BJ (cell line): ENCODE measurements around the gene TAF1. TPM values are rescaled to one million over a fixed set of nuclear protein-coding genes. Genes with fewer than 3 reads are reported as not detected.
"Not testable (repeated sequence)": the region's sequence is repeated elsewhere in the genome, so short reads cannot be mapped to it uniquely, and the experiment has no call there.

ENCODE experiments used
- CTCF ChIA-PET: fragments of 350-600 bp; formaldehyde crosslinking; extraction: SDS; loops from one replicate; lab custom pipeline; 2021; ENCODE audit warnings: antibody characterized with exemption, inconsistent platforms; lab: Yijun Ruan, JAX
- POLR2A ChIA-PET: fragments of 300-600 bp; sonication (Branson Sonifier 250); formaldehyde crosslinking; extraction: SDS; loops from one replicate; lab custom pipeline; 2021; ENCODE audit warnings: antibody characterized with exemption; lab: Charles Lee
- DNase-seq: peaks from one replicate; pipeline ENCODE4 v3.0.0-alpha.2; 2011; ENCODE audit warnings: low read depth
- H3K27me3 ChIP-seq: 2 replicates; pipeline ENCODE4 v1.6.0; 2011; ENCODE audit warnings: low read length; ENCODE audit not compliant: control insufficient read depth, insufficient read depth
- H3K36me3 ChIP-seq: 2 replicates; pipeline ENCODE4 v1.5.1; 2011; ENCODE audit warnings: low read length; ENCODE audit not compliant: control insufficient read depth, insufficient read depth
- H3K4me3 ChIP-seq: 2 replicates; pipeline ENCODE4 v1.5.1; 2011; ENCODE audit warnings: low read depth, mild to moderate bottlenecking, control low read depth, low read length
- polyA plus RNA-seq: library from polyadenylated mRNA; depleted of rRNA; stranded (reverse); fragments of >200 nt; gene quantifications from 2 replicates; pipeline ENCODE4 v1.2.3, GENCODE V29; 2011
- TF ChIP-seq, protein P1 (sequence below): IDR thresholded peaks from 2 replicates; pipeline ENCODE4 v1.5.1; 2011; ENCODE audit warnings: low read depth, mild to moderate bottlenecking, control low read depth, inconsistent platforms, low read length, moderate library complexity; ENCODE audit not compliant: insufficient read depth

The TAF1 gene
- polyA plus RNA-seq, 1 experiment, result 11.1 TPM

DNA sequence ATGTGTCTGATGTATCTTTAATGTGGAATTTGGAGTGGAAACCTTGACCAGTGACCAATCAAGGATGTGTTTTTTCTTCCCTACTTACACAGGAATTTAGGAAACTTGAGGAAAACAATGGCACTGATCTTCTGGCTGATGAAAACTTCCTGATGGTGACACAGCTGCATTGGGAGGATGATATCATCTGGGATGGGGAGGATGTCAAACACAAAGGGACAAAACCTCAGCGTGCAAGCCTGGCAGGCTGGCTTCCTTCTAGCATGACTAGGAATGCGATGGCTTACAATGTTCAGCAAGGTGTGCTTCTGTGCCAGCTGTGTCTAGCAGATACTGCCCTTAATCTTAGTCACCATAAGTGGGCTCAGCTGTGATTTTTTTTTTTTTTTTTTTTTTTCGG lies 12.6 kb downstream of the TAF1 start:
- TF ChIP-seq, protein P1, sequence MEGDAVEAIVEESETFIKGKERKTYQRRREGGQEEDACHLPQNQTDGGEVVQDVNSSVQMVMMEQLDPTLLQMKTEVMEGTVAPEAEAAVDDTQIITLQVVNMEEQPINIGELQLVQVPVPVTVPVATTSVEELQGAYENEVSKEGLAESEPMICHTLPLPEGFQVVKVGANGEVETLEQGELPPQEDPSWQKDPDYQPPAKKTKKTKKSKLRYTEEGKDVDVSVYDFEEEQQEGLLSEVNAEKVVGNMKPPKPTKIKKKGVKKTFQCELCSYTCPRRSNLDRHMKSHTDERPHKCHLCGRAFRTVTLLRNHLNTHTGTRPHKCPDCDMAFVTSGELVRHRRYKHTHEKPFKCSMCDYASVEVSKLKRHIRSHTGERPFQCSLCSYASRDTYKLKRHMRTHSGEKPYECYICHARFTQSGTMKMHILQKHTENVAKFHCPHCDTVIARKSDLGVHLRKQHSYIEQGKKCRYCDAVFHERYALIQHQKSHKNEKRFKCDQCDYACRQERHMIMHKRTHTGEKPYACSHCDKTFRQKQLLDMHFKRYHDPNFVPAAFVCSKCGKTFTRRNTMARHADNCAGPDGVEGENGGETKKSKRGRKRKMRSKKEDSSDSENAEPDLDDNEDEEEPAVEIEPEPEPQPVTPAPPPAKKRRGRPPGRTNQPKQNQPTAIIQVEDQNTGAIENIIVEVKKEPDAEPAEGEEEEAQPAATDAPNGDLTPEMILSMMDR, result no peak
- no peak for DNase-seq
- peaks cover 3% of the 10 kb centered on the region for H3K36me3 ChIP-seq
- H3K4me3 ChIP-seq, result no peak overlapping the region
- ChIA-PET POLR2A (no interaction called here), CTCF (no interaction called here)
- H3K27me3 ChIP-seq, result no peaks in the 10 kb centered on the region

- DNase-seq, POLR2A ChIA-PET, CTCF ChIA-PET, H3K4me3 ChIP-seq, H3K36me3 ChIP-seq, H3K27me3 ChIP-seq: not testable (repeated sequence)
Observed at GRCh38 chrX:71391725-71392124, 25.6 kb downstream of the TAF1 start.

DNA sequence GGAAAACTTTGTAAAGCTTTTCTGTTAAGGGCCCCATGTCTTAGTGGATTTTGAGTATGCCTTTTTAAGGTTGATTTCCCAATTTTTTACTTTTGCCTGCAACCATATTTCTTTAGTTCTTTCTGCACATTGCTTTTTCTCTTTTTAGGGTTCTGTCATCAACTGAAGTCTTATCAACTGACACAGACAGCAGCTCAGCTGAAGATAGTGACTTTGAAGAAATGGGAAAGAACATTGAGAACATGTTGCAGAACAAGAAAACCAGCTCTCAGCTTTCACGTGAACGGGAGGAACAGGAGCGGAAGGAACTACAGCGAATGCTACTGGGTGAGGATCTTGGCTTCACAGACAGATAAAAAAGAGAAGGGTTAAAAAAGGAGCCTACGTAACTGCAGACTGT lies 27.8 kb downstream of the TAF1 start:
- H3K36me3 ChIP-seq, result peaks cover 4% of the 10 kb centered on the region
- ChIA-PET POLR2A (interaction anchor here (0.5 kb wide), 1 partner anchor 139 kb away, joined by 3 read pairs; the partner anchor contains the start of gene OGT), CTCF (no interaction called here)
- TF ChIP-seq, protein P1, result no peak
- no peak overlapping the region for H3K4me3 ChIP-seq
- H3K27me3 ChIP-seq, result no peaks in the 10 kb centered on the region
- DNase-seq, result no peak

DNA sequence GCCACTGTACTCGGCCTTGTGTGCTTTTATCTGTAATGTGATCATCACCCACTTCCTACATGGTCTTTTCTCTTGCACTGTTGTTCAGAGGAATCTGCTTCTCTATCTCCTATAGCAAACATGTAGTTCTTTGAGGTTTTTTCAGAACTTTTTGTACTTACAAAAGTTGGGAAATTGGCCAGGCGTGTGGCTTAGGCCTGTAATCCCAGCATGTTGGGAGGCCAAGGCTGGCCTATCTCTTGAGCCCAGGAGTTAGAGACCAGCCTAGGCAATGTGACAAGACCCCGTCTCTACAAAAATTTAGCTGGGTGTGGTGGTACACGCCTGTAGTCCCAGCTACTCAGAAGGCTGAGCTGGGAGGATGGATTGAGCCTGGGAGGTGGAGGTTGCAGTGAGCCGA lies 30.4 kb downstream of the TAF1 start:
- DNase-seq, result no peak
- H3K4me3 ChIP-seq, result no peak overlapping the region
- ChIA-PET CTCF (no interaction called here), POLR2A (no interaction called here)
- peaks cover 3% of the 10 kb centered on the region for H3K36me3 ChIP-seq
- TF ChIP-seq, protein P1, result no peak
- H3K27me3 ChIP-seq, result no peaks in the 10 kb centered on the region

DNA sequence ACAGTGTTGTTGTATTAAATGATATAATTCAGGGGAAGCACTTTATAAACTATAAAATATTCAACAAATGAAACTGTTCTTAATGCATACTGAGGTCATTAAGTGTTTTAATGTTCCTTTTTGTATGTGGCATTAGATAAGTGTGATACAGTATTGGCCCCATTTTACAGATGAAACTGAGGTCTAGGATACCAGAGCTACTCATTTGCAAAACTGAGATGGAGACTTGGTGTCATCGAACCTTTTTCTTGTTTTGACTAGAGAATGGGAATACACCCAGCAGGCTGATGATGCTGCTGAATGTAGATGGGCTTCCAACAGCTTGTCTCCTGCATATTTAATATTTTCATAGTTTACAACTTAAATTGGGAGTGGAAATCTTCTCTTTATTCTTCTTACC lies 34.6 kb downstream of the TAF1 start:
- TF ChIP-seq, protein P1, result no peak
- Histone ChIP-seq H3K4me3 (no peak overlapping the region), H3K27me3 (no peaks in the 10 kb centered on the region), H3K36me3 (peaks cover 1% of the 10 kb centered on the region)
- no peak for DNase-seq
- CTCF ChIA-PET, result no interaction called here
- POLR2A ChIA-PET, result no interaction called here

GRCh38 chrX:71416260-71416659 lies 50.1 kb downstream of the TAF1 start:
- CTCF ChIA-PET, DNase-seq, POLR2A ChIA-PET, H3K4me3 ChIP-seq, H3K36me3 ChIP-seq, H3K27me3 ChIP-seq: not testable (repeated sequence)
